ENCODE data around the gene LCN2. TPM values are rescaled to one million over a fixed set of nuclear protein-coding genes. Genes with fewer than 3 reads are reported as not detected.

The LCN2 gene
- total and polyA plus RNA-seq, 10 of the 15 experiments (the other 5 are each of a cell fraction or from before 2014, with no cell fraction given): not detected

DNA sequence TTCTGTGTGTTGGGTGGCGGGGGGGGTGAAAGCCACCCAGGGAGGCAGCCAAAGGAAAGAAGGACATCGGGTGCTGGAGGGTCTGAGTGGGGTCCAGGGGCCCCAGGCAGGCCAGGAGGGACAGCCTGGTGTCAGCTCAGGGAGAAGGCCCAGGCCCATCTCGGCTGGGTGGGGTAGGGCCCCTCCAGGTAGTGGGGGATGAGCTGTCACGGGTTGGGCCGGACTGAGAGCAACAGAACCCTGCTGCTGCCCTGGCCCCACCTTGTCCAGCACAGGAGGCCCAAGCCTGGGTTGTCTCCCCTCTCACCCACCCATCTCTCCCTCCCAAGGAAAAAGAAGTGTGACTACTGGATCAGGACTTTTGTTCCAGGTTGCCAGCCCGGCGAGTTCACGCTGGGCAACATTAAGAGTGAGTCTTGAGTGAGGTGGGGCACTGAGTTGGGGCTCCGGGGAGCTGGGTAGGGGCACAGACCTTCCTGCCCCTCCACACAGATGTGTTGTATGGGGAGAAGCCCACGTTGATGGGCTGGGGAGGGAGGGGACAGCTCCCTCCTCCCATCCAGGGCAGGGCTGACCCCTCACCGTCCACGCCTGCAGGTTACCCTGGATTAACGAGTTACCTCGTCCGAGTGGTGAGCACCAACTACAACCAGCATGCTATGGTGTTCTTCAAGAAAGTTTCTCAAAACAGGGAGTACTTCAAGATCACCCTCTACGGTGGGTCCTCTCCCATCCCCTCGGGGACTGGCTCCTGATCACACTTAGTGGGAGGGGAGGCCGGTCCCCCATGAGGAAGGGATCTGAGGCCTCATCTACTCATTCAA, 2.3 kb downstream of the LCN2 start:
- WGBS (ENCODE audit: insufficient coverage, insufficient replicate concordance, low lambda C conversion rate, missing lambda C conversion rate): 43% methylated on average over 15 of the region's 18 CpGs
- no peak overlapping the region for H2AFZ ChIP-seq (ENCODE audit: control insufficient read depth, low read depth, low read length)
- ChIA-PET RAD21 (ENCODE audit: unreplicated experiment) (no interaction called here), CTCF (no interaction called here), SMC1A (ENCODE audit: uncharacterized antibody, unreplicated experiment) (no interaction called here), POLR2A (interaction anchor here (0.6 kb wide), 1 partner anchor 133 kb away, joined by 3 read pairs; no protein-coding TSS in a partner anchor)
- H3K9ac ChIP-seq (ENCODE audit: control insufficient read depth, insufficient read depth, low read length): no peak overlapping the region
- TF ChIP-seq NR2C2 (IDR thresholded peaks at IDR 0.05; ENCODE audit: borderline replicate concordance, control insufficient read depth, insufficient read length, low read depth) (no peak), RAD21 (IDR thresholded peaks at IDR 0.05; ENCODE audit: insufficient read depth, low read depth, low read length) (no peak), ZNF622 (IDR thresholded peaks at IDR 0.05) (no peak), KAT2A (conservative IDR thresholded peaks at IDR 0.05; ENCODE audit: control insufficient read depth, low read depth, low read length) (no peak), ZSCAN29 (IDR thresholded peaks at IDR 0.05) (no peak), ZNF217 (IDR thresholded peaks at IDR 0.05) (no peak), JUND (IDR thresholded peaks at IDR 0.05; ENCODE audit: low read depth, low read length) (no peak), CHD2 (IDR thresholded peaks at IDR 0.05; ENCODE audit: borderline replicate concordance, low read depth, low read length) (no peak), BCL3 (IDR thresholded peaks at IDR 0.05; ENCODE audit: borderline replicate concordance, insufficient read depth, low read depth, low read length, poor library complexity, severe bottlenecking) (no peak), ATF2 (IDR thresholded peaks at IDR 0.05; ENCODE audit: low read length) (no peak), FOXM1 (IDR thresholded peaks at IDR 0.05; ENCODE audit: low read depth, low read length) (no peak)
- no peaks in the 10 kb centered on the region for H3K4me1 ChIP-seq (ENCODE audit: control insufficient read depth, insufficient read depth, low read length)
- H4K20me1 ChIP-seq (ENCODE audit: control insufficient read depth, insufficient read depth): no peaks in the 10 kb centered on the region; the same call in 1 of the 2 replicates
- in situ Hi-C loops (cut with MboI): no loop called here
- no TSS peak for BruUV-seq (replicated peaks)
- no peak overlapping the region for H3K4me3 ChIP-seq
- ATAC-seq (no peak), DNase-seq (ENCODE audit: low read depth, low spot score) (no peak), FAIRE-seq (no peak)
- no peak overlapping the region for H3K4me2 ChIP-seq (ENCODE audit: control insufficient read depth, insufficient read depth)
- intact Hi-C loops (cut with micrococcal nuclease; ENCODE audit: unreplicated experiment): no loop called here
- peaks cover 0 to 1% of the 10 kb centered on the region in 2 experiments; a peak in 2 of 4 replicates for H3K27me3 ChIP-seq (replicated peaks in 1 of 2; ENCODE audit: control insufficient read depth in 2 of 2, insufficient read depth in 2 of 2, low read length in 1 of 2)
- H3K27ac ChIP-seq (ENCODE audit: control insufficient read depth, insufficient read depth): no peak overlapping the region
- H3K36me3 ChIP-seq (ENCODE audit: control insufficient read depth in 2 of 2, insufficient read depth in 2 of 2, low read length in 1 of 2): no peaks in the 10 kb centered on the region
- no peaks in the 10 kb centered on the region for H3K9me3 ChIP-seq (replicated peaks; ENCODE audit: control insufficient read depth, insufficient read depth, low read length)
- H3K79me2 ChIP-seq (ENCODE audit: control insufficient read depth, insufficient read depth, low read length): no peaks in the 10 kb centered on the region

Measured in GM12878 (cell line).